ENCODE measurements around the gene ACTL6A. TPM values are rescaled to one million over a fixed set of nuclear protein-coding genes. Genes with fewer than 3 reads are reported as not detected.

The ACTL6A gene
- total RNA-seq, 1 experiment from 2014 or later, result 89.2 TPM

DNA sequence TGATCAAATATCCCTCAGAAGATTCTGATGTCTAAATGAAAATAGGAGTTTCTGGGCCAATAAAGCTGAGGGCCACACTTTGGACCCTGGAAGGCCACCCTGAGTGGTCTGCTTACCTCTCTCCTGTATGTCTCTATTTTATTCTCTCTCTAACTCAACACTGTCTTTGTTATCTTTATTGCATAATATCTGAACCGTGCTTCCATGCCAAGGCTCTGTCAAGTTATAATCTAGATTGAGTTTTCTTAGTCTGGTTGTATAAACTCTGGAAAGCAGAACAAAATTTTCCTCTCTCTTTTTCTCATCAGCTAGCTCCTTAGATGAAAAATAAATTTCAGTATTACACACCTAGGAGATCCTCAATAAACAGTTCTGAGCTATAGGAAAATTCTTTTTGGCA lies 36.2 kb upstream of the ACTL6A start:
- no peaks in the 10 kb centered on the region for H3K36me3 Mint-ChIP-seq (ENCODE audit: insufficient read depth, unreplicated experiment)
- POLR2A ChIA-PET, result no interaction called here

DNA sequence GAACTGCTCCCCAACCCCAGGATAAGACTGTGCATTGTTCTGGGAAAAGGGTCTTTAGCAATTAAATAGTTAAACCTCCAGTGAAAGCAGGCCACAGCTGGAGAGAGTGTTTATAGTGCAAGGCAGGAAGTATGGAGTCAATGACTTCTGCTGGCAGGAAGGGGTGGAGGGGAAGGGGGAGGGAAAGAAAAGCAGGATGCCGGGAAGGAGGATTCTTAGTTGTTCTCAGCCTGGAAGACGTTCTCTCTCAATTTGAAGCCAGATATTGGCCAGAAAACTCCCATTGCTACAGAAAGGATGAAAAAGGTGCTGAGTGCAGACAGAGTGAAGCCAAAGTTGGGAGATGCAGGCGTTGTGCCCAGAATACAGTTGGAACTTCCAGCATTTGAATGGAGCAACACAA lies 35.7 kb upstream of the ACTL6A start:
- no peak for DNase-seq
- Mint-ChIP-seq H3K27ac (ENCODE audit: unreplicated experiment) (no peak overlapping the region), H3K4me3 (ENCODE audit: unreplicated experiment) (no peak overlapping the region), H3K27me3 (ENCODE audit: insufficient read depth, unreplicated experiment) (peaks cover 3% of the 10 kb centered on the region), H3K4me1 (ENCODE audit: low read depth, unreplicated experiment) (no peaks in the 10 kb centered on the region), H3K36me3 (ENCODE audit: insufficient read depth, unreplicated experiment) (no peaks in the 10 kb centered on the region), H3K9me3 (ENCODE audit: unreplicated experiment) (no peaks in the 10 kb centered on the region)
- intact Hi-C loops (cut with micrococcal nuclease; ENCODE audit: unreplicated experiment), result no loop called here
- CTCF ChIA-PET, result no interaction called here
- POLR2A ChIA-PET, result no interaction called here
- Histone ChIP-seq H3K4me1 (no peaks in the 10 kb centered on the region), H3K4me3 (ENCODE audit: low read depth, low read length) (no peak overlapping the region), H3K27me3 (replicated peaks; ENCODE audit: control insufficient read depth, insufficient read depth, low read length) (no peaks in the 10 kb centered on the region), H3K9me3 (no peaks in the 10 kb centered on the region), H3K36me3 (ENCODE audit: control insufficient read depth, insufficient read depth, low read length) (no peaks in the 10 kb centered on the region)
- no TSS peak for BruUV-seq (replicated peaks)
- TF ChIP-seq, protein P1, sequence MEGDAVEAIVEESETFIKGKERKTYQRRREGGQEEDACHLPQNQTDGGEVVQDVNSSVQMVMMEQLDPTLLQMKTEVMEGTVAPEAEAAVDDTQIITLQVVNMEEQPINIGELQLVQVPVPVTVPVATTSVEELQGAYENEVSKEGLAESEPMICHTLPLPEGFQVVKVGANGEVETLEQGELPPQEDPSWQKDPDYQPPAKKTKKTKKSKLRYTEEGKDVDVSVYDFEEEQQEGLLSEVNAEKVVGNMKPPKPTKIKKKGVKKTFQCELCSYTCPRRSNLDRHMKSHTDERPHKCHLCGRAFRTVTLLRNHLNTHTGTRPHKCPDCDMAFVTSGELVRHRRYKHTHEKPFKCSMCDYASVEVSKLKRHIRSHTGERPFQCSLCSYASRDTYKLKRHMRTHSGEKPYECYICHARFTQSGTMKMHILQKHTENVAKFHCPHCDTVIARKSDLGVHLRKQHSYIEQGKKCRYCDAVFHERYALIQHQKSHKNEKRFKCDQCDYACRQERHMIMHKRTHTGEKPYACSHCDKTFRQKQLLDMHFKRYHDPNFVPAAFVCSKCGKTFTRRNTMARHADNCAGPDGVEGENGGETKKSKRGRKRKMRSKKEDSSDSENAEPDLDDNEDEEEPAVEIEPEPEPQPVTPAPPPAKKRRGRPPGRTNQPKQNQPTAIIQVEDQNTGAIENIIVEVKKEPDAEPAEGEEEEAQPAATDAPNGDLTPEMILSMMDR (IDR thresholded peaks at IDR 0.05; ENCODE audit: insufficient read depth in 1 of 2, low read depth in 1 of 2, low read length in 1 of 2, severe bottlenecking in 1 of 2, unreplicated experiment in 1 of 2), result no peak

More for the DNA sequence above, 36.2 kb upstream of the ACTL6A start:
- no peaks in the 10 kb centered on the region for H3K4me1 Mint-ChIP-seq (ENCODE audit: low read depth, unreplicated experiment)
- TF ChIP-seq, protein P1 (IDR thresholded peaks at IDR 0.05; ENCODE audit: insufficient read depth in 1 of 2, low read depth in 1 of 2, low read length in 1 of 2, severe bottlenecking in 1 of 2, unreplicated experiment in 1 of 2), result no peak
- H3K4me3 ChIP-seq (ENCODE audit: low read depth, low read length), result no peak overlapping the region
- intact Hi-C loops (cut with micrococcal nuclease; ENCODE audit: unreplicated experiment), result no loop called here
- no peaks in the 10 kb centered on the region for H3K9me3 Mint-ChIP-seq (ENCODE audit: unreplicated experiment)
- no peaks in the 10 kb centered on the region for H3K36me3 ChIP-seq (ENCODE audit: control insufficient read depth, insufficient read depth, low read length)
- no peak overlapping the region for H3K27ac Mint-ChIP-seq (ENCODE audit: unreplicated experiment)
- H3K9me3 ChIP-seq, result no peaks in the 10 kb centered on the region
- BruUV-seq (replicated peaks), result no TSS peak
- H3K4me3 Mint-ChIP-seq (ENCODE audit: unreplicated experiment), result no peak overlapping the region
- CTCF ChIA-PET, result no interaction called here
- DNase-seq, result no peak
- no peaks in the 10 kb centered on the region for H3K27me3 ChIP-seq (replicated peaks; ENCODE audit: control insufficient read depth, insufficient read depth, low read length)
- no peaks in the 10 kb centered on the region for H3K4me1 ChIP-seq
- H3K27me3 Mint-ChIP-seq (ENCODE audit: insufficient read depth, unreplicated experiment), result peaks cover 3% of the 10 kb centered on the region

DNA sequence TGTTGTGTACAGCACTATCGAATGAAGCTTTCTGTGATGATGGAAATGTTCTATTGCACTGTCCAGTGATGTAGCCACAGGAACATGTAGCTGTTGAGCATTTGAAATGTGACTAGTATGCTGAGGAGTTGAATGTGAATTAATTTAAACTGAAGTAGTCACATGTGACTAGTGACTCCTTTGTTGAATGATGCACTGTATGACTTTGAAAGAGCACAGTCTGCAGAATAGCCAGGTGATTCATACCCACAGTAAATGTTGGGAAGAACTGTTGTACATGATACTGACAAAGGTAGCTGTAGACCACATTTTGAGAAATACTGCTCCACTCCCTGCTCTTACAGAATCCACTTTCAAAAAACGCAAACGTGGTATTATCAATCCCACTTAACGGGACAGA lies 34.0 kb upstream of the ACTL6A start:
- TF ChIP-seq, protein P1 (IDR thresholded peaks at IDR 0.05; ENCODE audit: insufficient read depth in 1 of 2, low read depth in 1 of 2, low read length in 1 of 2, severe bottlenecking in 1 of 2, unreplicated experiment in 1 of 2), result no peak
- H3K27ac Mint-ChIP-seq (ENCODE audit: unreplicated experiment), result no peak overlapping the region
- intact Hi-C loops (cut with micrococcal nuclease; ENCODE audit: unreplicated experiment), result no loop called here
- H3K9me3 Mint-ChIP-seq (ENCODE audit: unreplicated experiment), result no peaks in the 10 kb centered on the region
- ChIA-PET POLR2A (no interaction called here), CTCF (no interaction called here)
- no peaks in the 10 kb centered on the region for H3K36me3 Mint-ChIP-seq (ENCODE audit: insufficient read depth, unreplicated experiment)
- Histone ChIP-seq H3K4me3 (ENCODE audit: low read depth, low read length) (no peak overlapping the region), H3K36me3 (ENCODE audit: control insufficient read depth, insufficient read depth, low read length) (no peaks in the 10 kb centered on the region), H3K9me3 (no peaks in the 10 kb centered on the region), H3K27me3 (replicated peaks; ENCODE audit: control insufficient read depth, insufficient read depth, low read length) (no peaks in the 10 kb centered on the region), H3K4me1 (no peaks in the 10 kb centered on the region)
- no peak for DNase-seq
- BruUV-seq (replicated peaks), result no TSS peak
- H3K4me1 Mint-ChIP-seq (ENCODE audit: low read depth, unreplicated experiment), result no peaks in the 10 kb centered on the region
- peaks cover 3% of the 10 kb centered on the region for H3K27me3 Mint-ChIP-seq (ENCODE audit: insufficient read depth, unreplicated experiment)
- no peak overlapping the region for H3K4me3 Mint-ChIP-seq (ENCODE audit: unreplicated experiment)
